NCI-H1694 (cell line): ENCODE data around the gene ZNF383.
"Not testable (repeated sequence)": the region's sequence is repeated elsewhere in the genome, so short reads cannot be mapped to it uniquely, and the experiment has no call there.

Source experiments
- DNase-seq: peaks from one replicate; lab custom pipeline; 2025; lab: John Stamatoyannopoulos, UW

ZNF383 gene

DNA sequence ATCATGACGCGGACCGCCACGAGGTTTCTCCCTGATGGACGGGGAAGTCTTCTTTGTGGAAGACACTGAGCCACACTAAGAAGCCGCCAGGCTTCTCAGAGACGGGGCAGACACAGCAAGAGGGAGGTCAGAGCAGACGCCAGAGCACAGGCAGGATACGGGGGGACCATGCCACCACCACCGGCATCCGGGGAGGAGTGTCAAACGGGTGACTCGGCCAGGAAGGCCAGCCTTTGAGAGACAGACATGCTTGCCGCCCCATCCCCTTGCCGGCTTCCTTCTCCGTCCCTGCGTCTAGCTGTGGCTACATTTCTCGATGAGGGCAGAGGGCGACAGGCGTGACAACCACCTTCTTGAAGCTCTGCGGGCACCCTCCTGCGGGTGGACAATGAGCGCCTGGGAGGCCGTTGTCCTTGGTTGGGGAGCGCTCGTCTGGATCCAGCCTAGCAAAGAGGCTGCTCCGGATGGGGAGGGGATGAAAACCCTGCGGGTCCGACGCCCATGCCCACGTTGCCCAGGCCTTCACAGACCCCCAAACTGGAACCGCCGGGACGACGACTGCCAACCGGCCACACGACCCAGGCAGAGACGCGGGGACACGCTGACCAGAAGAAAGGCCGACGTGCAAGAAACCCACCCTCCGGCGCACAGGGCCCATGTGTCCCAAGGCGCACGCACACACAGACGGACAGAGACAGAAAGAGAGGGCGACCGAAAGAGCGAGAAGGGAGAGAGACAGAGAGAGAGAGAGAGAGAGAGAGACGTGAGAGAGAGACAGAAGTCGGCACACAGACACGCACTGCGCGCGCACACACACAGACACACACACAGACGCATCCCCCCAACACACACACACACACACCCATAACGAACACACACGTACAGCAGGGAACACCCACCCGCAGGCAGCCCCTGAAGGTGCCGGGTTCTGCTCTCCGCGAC, 75.3 kb downstream of the ZNF383 start:
- DNase-seq, result not testable (repeated sequence)

DNA sequence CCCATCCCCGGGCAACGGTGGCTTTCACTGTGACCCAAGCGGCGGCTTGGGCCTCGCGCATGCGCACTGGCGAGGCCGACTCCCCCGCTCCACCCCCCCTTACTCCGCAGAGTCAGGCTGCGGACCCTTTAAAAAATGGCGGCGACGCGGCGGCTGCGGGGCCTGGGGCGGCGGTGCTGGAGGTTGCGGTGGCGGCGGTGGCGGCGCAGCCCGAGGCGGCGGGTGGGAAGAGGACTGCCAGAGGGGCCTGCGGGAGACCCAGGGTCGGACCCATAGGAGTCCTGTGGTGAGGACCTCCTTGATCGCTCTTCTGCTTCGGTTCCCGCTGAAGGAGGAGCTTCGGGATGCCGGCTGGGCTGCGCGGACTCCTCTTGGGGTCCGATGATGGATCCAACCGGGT, 76.2 kb downstream of the ZNF383 start:
- DNase-seq, result not testable (repeated sequence)
